ENCODE measurements around the gene H1-8.

GRCh38 chr3:129532261-129532660, 10.7 kb upstream of the H1-8 start:
- TF ChIP-seq CTCF (IDR thresholded peaks at IDR 0.05) (no peak), POLR2A (IDR thresholded peaks at IDR 0.05) (no peak)

All from upper lobe of left lung (tissue), 4 donors.